GM18508 (cell line): Measurements from ENCODE around the gene CDH23.

Experiments
- ATAC-seq: cut with Tn5 transposase; IDR thresholded peaks from one replicate; pipeline ENCODE4 v1.9.1; 2021; ENCODE audit warnings: moderate number of reproducible peaks; ENCODE audit not compliant: insufficient read depth, unreplicated experiment

The CDH23 gene

GRCh38 chr10:71368643-71369042, 28.1 kb upstream of the CDH23 start:
- no peak for ATAC-seq

- ATAC-seq, result no peak
These were observed 27.1 kb upstream of the CDH23 start for GRCh38 chr10:71369602-71370001.

- no peak for ATAC-seq
These were observed 26.7 kb upstream of the CDH23 start for GRCh38 chr10:71370031-71370430.

- no peak for ATAC-seq
These were observed 25.0 kb upstream of the CDH23 start for GRCh38 chr10:71371750-71372166.

GRCh38 chr10:71372882-71373495, 23.7 kb upstream of the CDH23 start:
- no peak for ATAC-seq

- ATAC-seq, result no peak
These were observed 22.1 kb upstream of the CDH23 start for GRCh38 chr10:71374481-71375233.

GRCh38 chr10:71375952-71376351, 20.8 kb upstream of the CDH23 start:
- ATAC-seq, result no peak

- no peak for ATAC-seq
These were observed 18.2 kb upstream of the CDH23 start for GRCh38 chr10:71378336-71379117.

GRCh38 chr10:71379118-71379766, 17.5 kb upstream of the CDH23 start:
- ATAC-seq, result no peak

- no peak for ATAC-seq
These were observed 15.9 kb upstream of the CDH23 start for GRCh38 chr10:71380841-71381240.

GRCh38 chr10:71381611-71382010, 15.1 kb upstream of the CDH23 start:
- no peak for ATAC-seq

- no peak for ATAC-seq
These were observed 14.7 kb upstream of the CDH23 start for GRCh38 chr10:71382028-71382427.

- no peak for ATAC-seq
These were observed 14.0 kb upstream of the CDH23 start for GRCh38 chr10:71382757-71383156.

- ATAC-seq, result no peak
These were observed 12.6 kb upstream of the CDH23 start for GRCh38 chr10:71383972-71384687.

- no peak for ATAC-seq
These were observed 8.5 kb upstream of the CDH23 start for GRCh38 chr10:71388171-71388570.

- no peak for ATAC-seq
These were observed 8.0 kb upstream of the CDH23 start for GRCh38 chr10:71388583-71389310.

GRCh38 chr10:71389768-71390460, 6.8 kb upstream of the CDH23 start:
- no peak for ATAC-seq

- ATAC-seq, result no peak
These were observed 6.3 kb upstream of the CDH23 start for GRCh38 chr10:71390461-71390835.
